Activated CD4-positive, alpha-beta T cell treated with anti-CD3 and anti-CD28 coated beads, Interleukin-2, amount 10 ng/mL, durations not matched to agents 24 days and 14 days (primary cell): ENCODE data around the gene SPOUT1. TPM values are rescaled to one million over a fixed set of nuclear protein-coding genes. Genes with fewer than 3 reads are reported as not detected.
A peak's percentile ranks its signal among the peaks of the same experiment; 100 is the strongest.

Experiments
- DNase-seq: peaks from one replicate; pipeline ENCODE4 v3.0.0; 2022
- H3K27ac Mint-ChIP-seq: one replicate; pipeline ENCODE4 v1.8.0; 2022; ENCODE audit warnings: mild to moderate bottlenecking, mixed read lengths
- H3K27me3 Mint-ChIP-seq: one replicate; pipeline ENCODE4 v1.8.0; 2022; ENCODE audit warnings: mixed read lengths
- H3K36me3 Mint-ChIP-seq: one replicate; pipeline ENCODE4 v1.8.0; 2022; ENCODE audit warnings: low read depth, mild to moderate bottlenecking, mixed read lengths
- H3K4me1 Mint-ChIP-seq: one replicate; pipeline ENCODE4 v1.8.0; 2021; ENCODE audit warnings: mixed read lengths
- H3K4me3 Mint-ChIP-seq: one replicate; pipeline ENCODE4 v1.8.0; 2022; ENCODE audit warnings: mild to moderate bottlenecking, moderate library complexity, mixed read lengths
- H3K9me3 Mint-ChIP-seq: one replicate; pipeline ENCODE4 v1.8.0; 2021; ENCODE audit warnings: mixed read lengths
- intact Hi-C: fragments of 100-400 bp; cut with micrococcal nuclease; formaldehyde crosslinking; loops from one replicate; pipeline ENCODE4 v1.15.1; 2023
- total RNA-seq: library from RNA; stranded (reverse); gene quantifications from 2 replicates; pipeline ENCODE4 v1.2.3, GENCODE V29; 2022

The SPOUT1 gene
- total RNA-seq, 1 donor from 2014 or later, result 149 TPM

GRCh38 chr9:128825923-128826700 lies 3.5 kb downstream of the SPOUT1 start:
- no peak overlapping the region for H3K4me3 Mint-ChIP-seq
- H3K4me1 Mint-ChIP-seq, result peaks cover 12% of the 10 kb centered on the region
- H3K9me3 Mint-ChIP-seq, result no peaks in the 10 kb centered on the region
- no peaks in the 10 kb centered on the region for H3K27me3 Mint-ChIP-seq
- no peak for DNase-seq
- H3K36me3 Mint-ChIP-seq, result peaks cover 53% of the 10 kb centered on the region
- no peak overlapping the region for H3K27ac Mint-ChIP-seq
- intact Hi-C loops, result no loop called here

GRCh38 chr9:128824911-128825310 lies 4.7 kb downstream of the SPOUT1 start:
- Mint-ChIP-seq H3K4me3 (no peak overlapping the region), H3K4me1 (peaks cover 13% of the 10 kb centered on the region), H3K27ac (no peak overlapping the region), H3K27me3 (no peaks in the 10 kb centered on the region), H3K9me3 (no peaks in the 10 kb centered on the region), H3K36me3 (peaks cover 56% of the 10 kb centered on the region)
- no peak for DNase-seq
- intact Hi-C loops, result no loop called here

GRCh38 chr9:128823903-128824406 lies 5.6 kb downstream of the SPOUT1 start:
- Mint-ChIP-seq H3K36me3 (peaks cover 54% of the 10 kb centered on the region), H3K9me3 (no peaks in the 10 kb centered on the region)

GRCh38 chr9:128823362-128823902 lies 6.2 kb downstream of the SPOUT1 start:
- no peaks in the 10 kb centered on the region for H3K9me3 Mint-ChIP-seq
- no peaks in the 10 kb centered on the region for H3K27me3 Mint-ChIP-seq
- no peak overlapping the region for H3K4me3 Mint-ChIP-seq
- intact Hi-C loops, result no loop called here
- DNase-seq, result no peak
- H3K27ac Mint-ChIP-seq, result no peak overlapping the region
- peaks cover 10% of the 10 kb centered on the region for H3K4me1 Mint-ChIP-seq
- peaks cover 49% of the 10 kb centered on the region for H3K36me3 Mint-ChIP-seq

More at GRCh38 chr9:128823903-128824406, 5.6 kb downstream of the SPOUT1 start:
- intact Hi-C loops, result no loop called here
- Mint-ChIP-seq H3K4me1 (peaks cover 15% of the 10 kb centered on the region), H3K27ac (no peak overlapping the region), H3K4me3 (no peak overlapping the region), H3K27me3 (no peaks in the 10 kb centered on the region)
- no peak for DNase-seq

- no peak for DNase-seq
- Mint-ChIP-seq H3K27me3 (no peaks in the 10 kb centered on the region), H3K4me3 (no peak overlapping the region), H3K9me3 (no peaks in the 10 kb centered on the region), H3K4me1 (peaks cover 12% of the 10 kb centered on the region), H3K36me3 (peaks cover 43% of the 10 kb centered on the region), H3K27ac (peak overlapping the region; percentile 35)
- intact Hi-C loops, result no loop called here
Measured at GRCh38 chr9:128822407-128823042, 7.1 kb downstream of the SPOUT1 start.

GRCh38 chr9:128821584-128822406 lies 7.8 kb downstream of the SPOUT1 start:
- Mint-ChIP-seq H3K9me3 (no peaks in the 10 kb centered on the region), H3K4me1 (peaks cover 12% of the 10 kb centered on the region), H3K4me3 (peak overlapping the region; percentile 34), H3K27ac (no peak overlapping the region), H3K36me3 (peaks cover 39% of the 10 kb centered on the region), H3K27me3 (no peaks in the 10 kb centered on the region)
- no peak for DNase-seq
- intact Hi-C loops, result no loop called here

- Mint-ChIP-seq H3K4me3 (peak overlapping the region; percentile 34), H3K27me3 (no peaks in the 10 kb centered on the region)
Measured at GRCh38 chr9:128820665-128821583, 8.7 kb downstream of the SPOUT1 start.

GRCh38 chr9:128819716-128820664 lies 9.6 kb downstream of the SPOUT1 start:
- intact Hi-C loops, result loop anchor here (2.0 to 5.0 kb wide), 4 partner anchors 48 to 315 kb away; partner anchors contain the start of genes DYNC2I2, GLE1, ZDHHC12 and ZER1
- Mint-ChIP-seq H3K4me1 (peaks cover 12% of the 10 kb centered on the region), H3K9me3 (no peaks in the 10 kb centered on the region), H3K27me3 (no peaks in the 10 kb centered on the region), H3K27ac (no peak overlapping the region), H3K4me3 (peak overlapping the region; percentile 60), H3K36me3 (peaks cover 31% of the 10 kb centered on the region)
- DNase-seq, result no peak

More at GRCh38 chr9:128820665-128821583, 8.7 kb downstream of the SPOUT1 start:
- no peak for DNase-seq
- Mint-ChIP-seq H3K27ac (no peak overlapping the region), H3K9me3 (no peaks in the 10 kb centered on the region), H3K4me1 (peaks cover 12% of the 10 kb centered on the region), H3K36me3 (peaks cover 38% of the 10 kb centered on the region)
- intact Hi-C loops, result no loop called here

- Mint-ChIP-seq H3K27me3 (no peaks in the 10 kb centered on the region), H3K9me3 (no peaks in the 10 kb centered on the region), H3K4me3 (peak overlapping the region; percentile 85), H3K36me3 (peaks cover 23% of the 10 kb centered on the region), H3K4me1 (peaks cover 12% of the 10 kb centered on the region), H3K27ac (peak overlapping the region; percentile 58)
- intact Hi-C loops, result loop anchor here (1.0 to 5.0 kb wide), 6 partner anchors 10 to 314 kb away; partner anchors contain the start of genes DYNC2I2, GLE1, LRRC8A and SPOUT1
- DNase-seq, result peak; percentile 85
Measured at GRCh38 chr9:128818839-128819715, 10.5 kb downstream of the SPOUT1 start.

GRCh38 chr9:128818099-128818838 lies 11.3 kb downstream of the SPOUT1 start, which contains the start of gene ENDOG:
Gene ENDOG (plus strand): TSS chr9:128818500. CDS start chr9:128818685, 185 bp downstream.
- H3K4me1 Mint-ChIP-seq, result peaks cover 12% of the 10 kb centered on the region
- peaks cover 18% of the 10 kb centered on the region for H3K36me3 Mint-ChIP-seq
- DNase-seq, result peak; percentile 100
- intact Hi-C loops, result loop anchor here (1.0 to 5.0 kb wide), 6 partner anchors 11 to 313 kb away; partner anchors contain the start of genes DYNC2I2, GLE1, LRRC8A and SPOUT1
- H3K27ac Mint-ChIP-seq, result peak within 1 kb of the TSS; percentile 84
- peak within 1 kb of the TSS; percentile 85 for H3K4me3 Mint-ChIP-seq
- H3K9me3 Mint-ChIP-seq, result no peaks in the 10 kb centered on the region
- H3K27me3 Mint-ChIP-seq, result no peaks in the 10 kb centered on the region
